Measurements from ENCODE around the gene EMX2.

The EMX2 gene

DNA sequence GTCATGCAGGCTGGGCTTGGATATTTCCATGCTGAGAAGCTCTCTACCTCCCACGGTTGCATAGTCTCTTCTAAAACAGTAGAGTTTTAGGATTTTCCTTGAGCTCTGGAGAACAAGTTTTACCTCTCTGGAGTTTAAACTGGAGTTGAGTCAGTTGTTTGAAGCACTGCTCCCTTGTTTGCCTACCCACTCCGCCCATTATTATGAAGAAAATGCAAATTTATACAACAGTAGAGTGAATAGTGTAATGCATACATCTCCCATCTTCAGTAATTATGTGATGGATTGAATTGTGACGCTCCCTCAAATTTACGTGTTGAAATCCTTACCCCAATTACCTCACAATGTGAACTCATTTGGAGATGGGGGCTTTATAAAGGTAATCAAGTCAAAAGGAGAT lies 17.2 kb downstream of the EMX2 start:
- no peak overlapping the region for H3K4me2 ChIP-seq (ENCODE audit: low read length)
- no peaks in the 10 kb centered on the region for H3K36me3 ChIP-seq (ENCODE audit: insufficient read depth, low read length)
- H3K79me2 ChIP-seq (ENCODE audit: insufficient read depth, low read length), result no peaks in the 10 kb centered on the region
- TF ChIP-seq, protein P1, sequence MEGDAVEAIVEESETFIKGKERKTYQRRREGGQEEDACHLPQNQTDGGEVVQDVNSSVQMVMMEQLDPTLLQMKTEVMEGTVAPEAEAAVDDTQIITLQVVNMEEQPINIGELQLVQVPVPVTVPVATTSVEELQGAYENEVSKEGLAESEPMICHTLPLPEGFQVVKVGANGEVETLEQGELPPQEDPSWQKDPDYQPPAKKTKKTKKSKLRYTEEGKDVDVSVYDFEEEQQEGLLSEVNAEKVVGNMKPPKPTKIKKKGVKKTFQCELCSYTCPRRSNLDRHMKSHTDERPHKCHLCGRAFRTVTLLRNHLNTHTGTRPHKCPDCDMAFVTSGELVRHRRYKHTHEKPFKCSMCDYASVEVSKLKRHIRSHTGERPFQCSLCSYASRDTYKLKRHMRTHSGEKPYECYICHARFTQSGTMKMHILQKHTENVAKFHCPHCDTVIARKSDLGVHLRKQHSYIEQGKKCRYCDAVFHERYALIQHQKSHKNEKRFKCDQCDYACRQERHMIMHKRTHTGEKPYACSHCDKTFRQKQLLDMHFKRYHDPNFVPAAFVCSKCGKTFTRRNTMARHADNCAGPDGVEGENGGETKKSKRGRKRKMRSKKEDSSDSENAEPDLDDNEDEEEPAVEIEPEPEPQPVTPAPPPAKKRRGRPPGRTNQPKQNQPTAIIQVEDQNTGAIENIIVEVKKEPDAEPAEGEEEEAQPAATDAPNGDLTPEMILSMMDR (IDR thresholded peaks at IDR 0.05; ENCODE audit: low read length), result no peak
- H3K4me1 ChIP-seq (ENCODE audit: insufficient read depth, low read length, severe bottlenecking), result no peaks in the 10 kb centered on the region
- H3K4me3 ChIP-seq (ENCODE audit: low read depth, low read length, poor library complexity, severe bottlenecking), result no peak overlapping the region
- H3K27me3 ChIP-seq (ENCODE audit: insufficient read depth, low read length), result no peaks in the 10 kb centered on the region
- no peaks in the 10 kb centered on the region for H3F3A ChIP-seq (ENCODE audit: insufficient read depth, low read length)
- no peaks in the 10 kb centered on the region for H4K20me1 ChIP-seq (ENCODE audit: insufficient read depth, low read length)
- no peak overlapping the region for H2AFZ ChIP-seq (ENCODE audit: low read length)
- no peak overlapping the region for H3K9ac ChIP-seq (ENCODE audit: low read length)
- no peak overlapping the region for H3K27ac ChIP-seq (ENCODE audit: low read depth, low read length, poor library complexity, severe bottlenecking)
- no peaks in the 10 kb centered on the region for H3K9me2 ChIP-seq (ENCODE audit: low read depth, low read length)
- no peaks in the 10 kb centered on the region for H3K9me3 ChIP-seq (ENCODE audit: low read length)

DNA sequence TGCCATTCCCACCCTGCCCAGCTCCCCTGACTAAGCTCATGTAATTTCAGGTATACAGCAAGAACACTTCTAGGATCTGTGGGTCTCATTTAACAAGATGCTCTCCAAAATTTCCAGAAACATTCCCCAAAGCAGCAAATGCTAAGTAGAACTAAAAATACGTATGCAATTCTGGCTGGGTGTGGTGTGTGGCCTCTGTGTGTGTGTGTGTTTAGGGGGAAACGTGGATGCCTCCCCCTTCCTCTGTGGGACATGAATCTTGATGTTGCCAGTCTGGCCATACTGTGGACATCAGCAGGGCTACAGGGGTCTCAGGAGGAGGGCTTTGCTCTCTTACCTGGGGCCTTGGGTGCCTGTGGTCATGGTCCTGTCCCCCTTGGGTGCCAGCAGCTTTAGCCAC lies 18.4 kb downstream of the EMX2 start:
- H3K36me3 ChIP-seq (ENCODE audit: insufficient read depth, low read length), result no peaks in the 10 kb centered on the region
- no peaks in the 10 kb centered on the region for H3K9me3 ChIP-seq (ENCODE audit: low read length)
- no peak overlapping the region for H3K27ac ChIP-seq (ENCODE audit: low read depth, low read length, poor library complexity, severe bottlenecking)
- H3K4me2 ChIP-seq (ENCODE audit: low read length), result no peak overlapping the region
- H3K4me1 ChIP-seq (ENCODE audit: insufficient read depth, low read length, severe bottlenecking), result no peaks in the 10 kb centered on the region
- no peaks in the 10 kb centered on the region for H3F3A ChIP-seq (ENCODE audit: insufficient read depth, low read length)
- H3K27me3 ChIP-seq (ENCODE audit: insufficient read depth, low read length), result no peaks in the 10 kb centered on the region
- H3K9me2 ChIP-seq (ENCODE audit: low read depth, low read length), result no peaks in the 10 kb centered on the region
- no peaks in the 10 kb centered on the region for H3K79me2 ChIP-seq (ENCODE audit: insufficient read depth, low read length)
- no peak overlapping the region for H3K4me3 ChIP-seq (ENCODE audit: low read depth, low read length, poor library complexity, severe bottlenecking)
- H2AFZ ChIP-seq (ENCODE audit: low read length), result no peak overlapping the region
- TF ChIP-seq, protein P1 (IDR thresholded peaks at IDR 0.05; ENCODE audit: low read length), result no peak
- no peak for TF ChIP-seq EZH2 (IDR thresholded peaks at IDR 0.05; ENCODE audit: borderline replicate concordance, low read length)
- H4K20me1 ChIP-seq (ENCODE audit: insufficient read depth, low read length), result no peaks in the 10 kb centered on the region
- no peak overlapping the region for H3K9ac ChIP-seq (ENCODE audit: low read length)

DNA sequence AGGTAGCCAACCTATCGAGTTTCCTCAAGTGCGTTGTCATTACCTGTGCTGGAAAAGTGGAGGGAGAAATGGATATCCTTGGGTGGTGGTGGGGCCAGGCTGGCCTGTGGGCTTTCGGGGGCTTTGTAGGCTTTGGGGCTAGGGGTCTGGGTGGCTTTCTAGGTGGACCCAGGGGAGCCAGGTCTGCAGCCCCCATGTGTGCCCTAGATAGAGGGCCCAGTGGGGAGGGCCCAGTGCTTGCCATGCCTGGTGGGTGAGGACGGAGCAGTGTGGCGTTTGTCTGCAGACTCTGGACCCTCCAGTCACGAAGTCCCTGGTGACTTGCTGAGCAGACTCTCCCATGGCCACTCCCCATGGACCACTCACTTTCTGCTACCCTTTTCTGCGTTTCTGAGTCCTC lies 19.7 kb downstream of the EMX2 start:
- Histone ChIP-seq H4K20me1 (ENCODE audit: insufficient read depth, low read length) (no peaks in the 10 kb centered on the region), H3F3A (ENCODE audit: insufficient read depth, low read length) (no peaks in the 10 kb centered on the region), H3K4me3 (ENCODE audit: low read depth, low read length, poor library complexity, severe bottlenecking) (no peak overlapping the region), H3K4me2 (ENCODE audit: low read length) (no peak overlapping the region), H3K9me3 (ENCODE audit: low read length) (no peaks in the 10 kb centered on the region), H3K27ac (ENCODE audit: low read depth, low read length, poor library complexity, severe bottlenecking) (no peak overlapping the region), H3K4me1 (ENCODE audit: insufficient read depth, low read length, severe bottlenecking) (no peaks in the 10 kb centered on the region), H2AFZ (ENCODE audit: low read length) (no peak overlapping the region), H3K36me3 (ENCODE audit: insufficient read depth, low read length) (no peaks in the 10 kb centered on the region), H3K9ac (ENCODE audit: low read length) (no peak overlapping the region), H3K79me2 (ENCODE audit: insufficient read depth, low read length) (no peaks in the 10 kb centered on the region), H3K9me2 (ENCODE audit: low read depth, low read length) (no peaks in the 10 kb centered on the region), H3K27me3 (ENCODE audit: insufficient read depth, low read length) (no peaks in the 10 kb centered on the region)
- no peak for TF ChIP-seq EZH2 (IDR thresholded peaks at IDR 0.05; ENCODE audit: borderline replicate concordance, low read length)
- TF ChIP-seq, protein P1 (IDR thresholded peaks at IDR 0.05; ENCODE audit: low read length), result no peak

Data from OCI-LY1 (cell line).